SK-N-SH (cell line): ENCODE measurements around the gene WWTR1. TPM values are rescaled to one million over a fixed set of nuclear protein-coding genes. Genes with fewer than 3 reads are reported as not detected.

ENCODE experiments used
- CTCF ChIA-PET: fragments of 300-600, 350-600 bp; formaldehyde crosslinking; extraction: SDS; loops from one replicate; lab custom pipeline; 2021; lab: Yijun Ruan, JAX
- POLR2A ChIA-PET: fragments of 350-600 bp; sonication (Branson Sonifier 250); formaldehyde crosslinking; extraction: SDS; loops from one replicate; lab custom pipeline; 2020; ENCODE audit warnings: antibody characterized with exemption, inconsistent platforms; lab: Yijun Ruan, JAX
- DNase-seq: peaks from one replicate; pipeline ENCODE4 v3.0.0; 2012
- H2AFZ ChIP-seq: fragments of 200-600 bp; sonication (generic); 2 replicates; pipeline ENCODE4 v1.8.1; 2016; ENCODE audit warnings: antibody characterized with exemption, mild to moderate bottlenecking, low read depth
- H3F3A ChIP-seq: fragments of 200-600 bp; sonication (generic); replicated peaks from 2 replicates; pipeline ENCODE3; 2016; ENCODE audit warnings: antibody characterized with exemption, mild to moderate bottlenecking; ENCODE audit not compliant: insufficient read depth
- H3K27ac ChIP-seq, 2 experiments: fragments of 200-500 bp in 1 of 2; fragments of 200-600 bp in 1 of 2; sonication (Bioruptor generic) in 1 of 2; sonication (generic), shearing (Covaris generic) in 1 of 2; 2 replicates each; pipeline versions ENCODE4 v1.5.1 to v1.6.1; 2014 to 2016; ENCODE audit warnings: low read depth in 2 of 2, inconsistent platforms in 1 of 2, low read length in 1 of 2, mild to moderate bottlenecking in 1 of 2, mixed read lengths in 1 of 2
- H3K27me3 ChIP-seq: fragments of 200-600 bp; sonication (generic), shearing (Covaris generic); 2 replicates; pipeline ENCODE4 v1.6.1; 2016; ENCODE audit warnings: mixed run types; ENCODE audit not compliant: insufficient read depth
- H3K36me3 ChIP-seq, 2 experiments: fragments of 200-500 bp in 1 of 2; fragments of 200-600 bp in 1 of 2; sonication (Bioruptor generic) in 1 of 2; sonication (generic) in 1 of 2; replicated peaks in 1 of 2; 2 replicates each; pipeline versions ENCODE3 to v1.5.1; 2014 to 2016; ENCODE audit warnings: low read length in 1 of 2, mild to moderate bottlenecking in 1 of 2; ENCODE audit not compliant: insufficient read depth in 2 of 2, control insufficient read depth in 1 of 2
- H3K4me1 ChIP-seq, 2 experiments: fragments of 200-500 bp in 1 of 2; fragments of 200-600 bp in 1 of 2; sonication (Bioruptor generic) in 1 of 2; sonication (generic), shearing (Covaris generic) in 1 of 2; 2 replicates each; pipeline versions ENCODE4 v1.5.1 to v1.6.1; 2014 to 2016; ENCODE audit warnings: low read depth in 1 of 2, low read length in 1 of 2, mixed run types in 1 of 2; ENCODE audit not compliant: insufficient read depth in 2 of 2, control insufficient read depth in 1 of 2
- H3K4me2 ChIP-seq: fragments of 200-600 bp; sonication (generic), shearing (Covaris generic); 2 replicates; pipeline ENCODE4 v1.6.1; 2017; ENCODE audit warnings: mixed run types
- H3K4me3 ChIP-seq, 2 experiments: fragments of 200-500 bp in 1 of 2; fragments of 200-600 bp in 1 of 2; sonication (Bioruptor generic) in 1 of 2; sonication (generic), shearing (Covaris generic) in 1 of 2; 2 replicates each; pipeline versions ENCODE4 v1.5.1 to v1.8.1; 2014 to 2016; ENCODE audit warnings: low read depth in 2 of 2, inconsistent platforms in 1 of 2, low read length in 1 of 2, mild to moderate bottlenecking in 1 of 2, mixed read lengths in 1 of 2, moderate library complexity in 1 of 2
- H3K79me2 ChIP-seq: fragments of 200-600 bp; sonication (generic); 2 replicates; pipeline ENCODE4 v1.8.1; 2017; ENCODE audit warnings: mild to moderate bottlenecking; ENCODE audit not compliant: insufficient read depth
- H3K9ac ChIP-seq: fragments of 200-600 bp; sonication (generic); 2 replicates; pipeline ENCODE4 v1.6.1; 2017; ENCODE audit warnings: mixed run types
- H3K9me2 ChIP-seq: fragments of 200-600 bp; sonication (generic); 2 replicates; pipeline ENCODE4 v1.6.1; 2017; ENCODE audit warnings: mixed run types
- H3K9me3 ChIP-seq: fragments of 200-600 bp; sonication (generic); 2 replicates; pipeline ENCODE4 v1.6.1; 2017; ENCODE audit warnings: mixed run types, mild to moderate bottlenecking, moderate library complexity
- H4K20me1 ChIP-seq: fragments of 200-600 bp; sonication (generic); 2 replicates; pipeline ENCODE4 v1.6.1; 2017; ENCODE audit warnings: mild to moderate bottlenecking, mixed run types; ENCODE audit not compliant: insufficient read depth
- CHD2 ChIP-seq: fragments of 150-350 bp; IDR thresholded peaks from 2 replicates; pipeline ENCODE4 v1.6.1; 2018; ENCODE audit warnings: low read length; ENCODE audit not compliant: partially characterized antibody
- FOSL2 ChIP-seq: IDR thresholded peaks from 2 replicates; pipeline ENCODE4 v1.4.0; 2012; ENCODE audit warnings: low read depth, mild to moderate bottlenecking, moderate library complexity, borderline replicate concordance
- GATA2 ChIP-seq: sonication (generic); formaldehyde crosslinking; IDR thresholded peaks from 2 replicates; pipeline ENCODE4 v1.5.0; 2020; ENCODE audit warnings: mild to moderate bottlenecking, missing genetic modification reagents
- TCF12 ChIP-seq: IDR thresholded peaks from 2 replicates; pipeline ENCODE4 v1.4.0; 2012
- WGBS: methylation state at CpG from one replicate; pipeline ENCODE4 v1.1.6; 2017; ENCODE audit warnings: low lambda C conversion rate; 5-methylcytosine and 5-hydroxymethylcytosine counted together
- polyA plus RNA-seq, 3 experiments: library from polyadenylated mRNA; depleted of rRNA; stranded (reverse); fragments of >200 nt; gene quantifications; 2 replicates each; pipeline ENCODE4 v1.2.3, GENCODE V29; 2012
- small RNA-seq, 7 experiments: library from RNA; depleted of rRNA; stranded (forward); fragments of <200 nt; gene quantifications; one replicate each; pipeline ENCODE3, GENCODE V24; 2012
- TF ChIP-seq, protein P1 (sequence below): IDR thresholded peaks from 2 replicates; pipeline ENCODE4 v1.6.1; 2012; ENCODE audit warnings: mild to moderate bottlenecking, low read depth, low read length, moderate library complexity

The WWTR1 gene
- polyA plus RNA-seq, 1 of the 3 experiments (the other 2 are of a cell fraction): 60.6 TPM

GRCh38 chr3:149468504-149469212 is 189.2 kb downstream of the WWTR1 start:
- CTCF ChIA-PET: interaction anchor here (1.2 to 5.3 kb wide), 2 partner anchors 11 to 25 kb away, joined by 3 to 24 read pairs; no protein-coding TSS in a partner anchor
- no peaks in the 10 kb centered on the region for H3K79me2 ChIP-seq
- 0 out of 2 replicates have a peak overlapping the region, but pooled peaks have one; percentile 23 for H2AFZ ChIP-seq
- no peak overlapping the region for H3K9ac ChIP-seq
- H3K4me2 ChIP-seq: no peak overlapping the region
- H3K4me3 ChIP-seq: no peak overlapping the region
- peaks cover 13 to 51% of the 10 kb centered on the region in 2 experiments for H3K4me1 ChIP-seq
- WGBS: 97% methylated on average over 2 of the region's 2 CpGs
- H3F3A ChIP-seq: peaks cover 18% of the 10 kb centered on the region
- no peaks in the 10 kb centered on the region for H3K36me3 ChIP-seq
- no peaks in the 10 kb centered on the region for H4K20me1 ChIP-seq
- H3K9me2 ChIP-seq: no peaks in the 10 kb centered on the region
- H3K9me3 ChIP-seq: no peaks in the 10 kb centered on the region
- POLR2A ChIA-PET: no interaction called here
- no peaks in the 10 kb centered on the region for H3K27me3 ChIP-seq
- DNase-seq: no peak
- no peak for TF ChIP-seq TCF12
- TF ChIP-seq FOSL2: no peak
- no peak for TF ChIP-seq GATA2 (CRISPR knock-in tag)
- no peak for TF ChIP-seq CHD2
- TF ChIP-seq, protein P1, sequence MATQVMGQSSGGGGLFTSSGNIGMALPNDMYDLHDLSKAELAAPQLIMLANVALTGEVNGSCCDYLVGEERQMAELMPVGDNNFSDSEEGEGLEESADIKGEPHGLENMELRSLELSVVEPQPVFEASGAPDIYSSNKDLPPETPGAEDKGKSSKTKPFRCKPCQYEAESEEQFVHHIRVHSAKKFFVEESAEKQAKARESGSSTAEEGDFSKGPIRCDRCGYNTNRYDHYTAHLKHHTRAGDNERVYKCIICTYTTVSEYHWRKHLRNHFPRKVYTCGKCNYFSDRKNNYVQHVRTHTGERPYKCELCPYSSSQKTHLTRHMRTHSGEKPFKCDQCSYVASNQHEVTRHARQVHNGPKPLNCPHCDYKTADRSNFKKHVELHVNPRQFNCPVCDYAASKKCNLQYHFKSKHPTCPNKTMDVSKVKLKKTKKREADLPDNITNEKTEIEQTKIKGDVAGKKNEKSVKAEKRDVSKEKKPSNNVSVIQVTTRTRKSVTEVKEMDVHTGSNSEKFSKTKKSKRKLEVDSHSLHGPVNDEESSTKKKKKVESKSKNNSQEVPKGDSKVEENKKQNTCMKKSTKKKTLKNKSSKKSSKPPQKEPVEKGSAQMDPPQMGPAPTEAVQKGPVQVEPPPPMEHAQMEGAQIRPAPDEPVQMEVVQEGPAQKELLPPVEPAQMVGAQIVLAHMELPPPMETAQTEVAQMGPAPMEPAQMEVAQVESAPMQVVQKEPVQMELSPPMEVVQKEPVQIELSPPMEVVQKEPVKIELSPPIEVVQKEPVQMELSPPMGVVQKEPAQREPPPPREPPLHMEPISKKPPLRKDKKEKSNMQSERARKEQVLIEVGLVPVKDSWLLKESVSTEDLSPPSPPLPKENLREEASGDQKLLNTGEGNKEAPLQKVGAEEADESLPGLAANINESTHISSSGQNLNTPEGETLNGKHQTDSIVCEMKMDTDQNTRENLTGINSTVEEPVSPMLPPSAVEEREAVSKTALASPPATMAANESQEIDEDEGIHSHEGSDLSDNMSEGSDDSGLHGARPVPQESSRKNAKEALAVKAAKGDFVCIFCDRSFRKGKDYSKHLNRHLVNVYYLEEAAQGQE: no peak
- H3K27ac ChIP-seq: no peak overlapping the region; a peak in 1 of 4 replicates

Small RNAs within 50 kb of the gene (small RNA-seq; reads per million reads assigned to genes)
- 0 reads per million in 7 experiments for gene RNU6-1098P

Other genes with a start within 250 kb of the WWTR1 start
- gene TM4SF4, start 183.3 kb downstream of the WWTR1 start, polyA plus RNA-seq (2012; rRNA removed): 0.08 and 0.10 TPM in 2 replicates
- 20.9 and 21.3 TPM in 2 replicates for gene COMMD2, start 94.5 kb upstream of the WWTR1 start, polyA plus RNA-seq (2012; rRNA removed)
- gene ANKUB1, start 134.5 kb upstream of the WWTR1 start, polyA plus RNA-seq (2012; rRNA removed): not detected in 2 replicates
- 14.9 and 19.6 TPM in 2 replicates for gene RNF13, start 155.2 kb upstream of the WWTR1 start, polyA plus RNA-seq (2012; rRNA removed)